ENCODE results near the gene WDR59.

- TF ChIP-seq CTCF (IDR thresholded peaks at IDR 0.05) (no peak), ZFX (IDR thresholded peaks at IDR 0.05; ENCODE audit: borderline replicate concordance) (no peak)
Observed at GRCh38 chr16:75029854-75030253, 44.9 kb upstream of the WDR59 start.

Measured in 22Rv1 (cell line).